GM12801 (cell line): Measurements from ENCODE around the gene XRCC6.

Experiments used
- TF ChIP-seq, protein P1 (sequence below): IDR thresholded peaks from one replicate; pipeline ENCODE4 v1.5.1; 2011; ENCODE audit warnings: control low read depth; ENCODE audit not compliant: insufficient read length; ENCODE audit errors: extremely low read depth

XRCC6 gene

DNA sequence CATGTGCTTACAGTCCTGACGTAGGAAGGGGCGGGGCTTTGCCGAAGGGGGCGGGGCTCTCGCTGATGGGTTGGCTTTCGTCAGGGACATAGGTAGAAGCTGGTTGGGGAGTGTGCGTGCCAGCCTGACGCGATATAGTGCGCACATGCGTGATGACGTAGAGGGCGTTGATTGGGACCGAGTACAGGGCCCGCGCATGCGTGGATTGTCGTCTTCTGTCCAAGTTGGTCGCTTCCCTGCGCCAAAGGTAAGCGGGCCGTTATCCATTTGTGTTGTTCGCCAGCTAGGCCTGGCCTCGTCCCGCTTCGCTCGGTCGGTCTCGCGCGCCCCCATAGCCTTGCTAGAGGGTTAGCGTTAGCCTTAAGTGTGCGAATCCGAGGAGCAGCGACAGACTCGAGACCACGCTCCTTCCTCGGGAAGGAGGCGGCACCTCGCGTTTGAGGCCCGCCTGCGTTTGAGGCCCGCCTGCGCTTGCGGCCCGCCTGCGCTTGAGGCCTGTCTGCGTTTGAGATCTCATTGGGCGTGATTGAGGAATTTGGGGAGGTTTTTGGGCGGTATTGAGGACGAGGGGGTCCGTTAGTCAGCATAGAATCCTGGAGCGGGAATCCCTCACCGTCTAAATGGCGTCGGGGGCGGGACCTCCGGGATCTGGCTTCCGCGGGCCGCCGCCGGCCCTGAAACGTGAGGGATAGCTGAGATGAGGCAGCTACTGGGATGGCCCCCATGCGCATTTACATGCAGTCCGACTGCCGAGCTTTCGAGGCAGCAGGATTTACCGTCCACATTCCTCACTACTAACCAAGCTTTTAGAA lies at the start of gene XRCC6:
TSS of gene XRCC6 (plus strand) at position 197 of the 812 bp plus-strand sequence. CDS start 710 bp downstream, outside the sequence.
- TF ChIP-seq, protein P1, sequence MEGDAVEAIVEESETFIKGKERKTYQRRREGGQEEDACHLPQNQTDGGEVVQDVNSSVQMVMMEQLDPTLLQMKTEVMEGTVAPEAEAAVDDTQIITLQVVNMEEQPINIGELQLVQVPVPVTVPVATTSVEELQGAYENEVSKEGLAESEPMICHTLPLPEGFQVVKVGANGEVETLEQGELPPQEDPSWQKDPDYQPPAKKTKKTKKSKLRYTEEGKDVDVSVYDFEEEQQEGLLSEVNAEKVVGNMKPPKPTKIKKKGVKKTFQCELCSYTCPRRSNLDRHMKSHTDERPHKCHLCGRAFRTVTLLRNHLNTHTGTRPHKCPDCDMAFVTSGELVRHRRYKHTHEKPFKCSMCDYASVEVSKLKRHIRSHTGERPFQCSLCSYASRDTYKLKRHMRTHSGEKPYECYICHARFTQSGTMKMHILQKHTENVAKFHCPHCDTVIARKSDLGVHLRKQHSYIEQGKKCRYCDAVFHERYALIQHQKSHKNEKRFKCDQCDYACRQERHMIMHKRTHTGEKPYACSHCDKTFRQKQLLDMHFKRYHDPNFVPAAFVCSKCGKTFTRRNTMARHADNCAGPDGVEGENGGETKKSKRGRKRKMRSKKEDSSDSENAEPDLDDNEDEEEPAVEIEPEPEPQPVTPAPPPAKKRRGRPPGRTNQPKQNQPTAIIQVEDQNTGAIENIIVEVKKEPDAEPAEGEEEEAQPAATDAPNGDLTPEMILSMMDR = no peak

DNA sequence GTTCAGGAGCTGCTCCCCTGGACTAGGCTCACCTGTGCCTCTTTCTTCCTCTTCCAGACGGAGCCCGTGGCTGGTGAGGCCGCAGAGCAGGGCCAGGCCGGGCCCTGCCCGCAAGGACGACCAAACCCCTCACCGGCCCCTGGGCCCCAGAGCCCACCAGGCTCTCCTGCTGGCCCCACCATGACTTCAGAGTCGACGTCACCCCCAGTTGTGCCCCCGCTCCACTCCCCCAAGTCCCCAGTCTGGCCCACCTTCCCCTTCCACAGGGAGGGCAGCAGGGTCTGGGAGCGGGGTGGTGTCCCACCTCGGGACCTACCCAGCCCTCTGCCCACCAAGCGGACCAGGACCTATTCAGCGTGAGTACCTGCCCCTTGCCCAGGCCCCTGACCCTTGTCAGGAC lies 49.3 kb upstream of the XRCC6 start:
- TF ChIP-seq, protein P1 = no peak

DNA sequence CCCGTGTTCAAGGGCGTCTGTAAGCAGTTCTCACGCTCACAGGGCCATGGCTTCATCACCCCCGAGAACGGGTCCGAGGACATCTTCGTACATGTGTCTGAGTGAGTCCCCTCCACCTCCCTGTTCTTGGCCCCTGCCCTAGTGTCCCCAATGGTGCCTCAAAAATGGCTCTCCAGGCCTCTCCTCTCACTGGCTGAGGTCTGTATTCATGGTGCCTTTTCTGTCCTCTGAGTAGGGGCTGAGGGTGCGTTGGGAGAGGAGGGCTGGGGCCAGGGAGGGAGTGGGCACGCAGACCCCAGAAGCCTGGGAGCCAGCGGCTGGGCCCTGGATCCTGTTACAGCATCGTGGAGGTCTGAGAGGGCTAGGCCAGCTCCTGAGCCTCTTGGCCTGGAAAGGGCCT lies 47.4 kb upstream of the XRCC6 start:
- TF ChIP-seq, protein P1 = no peak

DNA sequence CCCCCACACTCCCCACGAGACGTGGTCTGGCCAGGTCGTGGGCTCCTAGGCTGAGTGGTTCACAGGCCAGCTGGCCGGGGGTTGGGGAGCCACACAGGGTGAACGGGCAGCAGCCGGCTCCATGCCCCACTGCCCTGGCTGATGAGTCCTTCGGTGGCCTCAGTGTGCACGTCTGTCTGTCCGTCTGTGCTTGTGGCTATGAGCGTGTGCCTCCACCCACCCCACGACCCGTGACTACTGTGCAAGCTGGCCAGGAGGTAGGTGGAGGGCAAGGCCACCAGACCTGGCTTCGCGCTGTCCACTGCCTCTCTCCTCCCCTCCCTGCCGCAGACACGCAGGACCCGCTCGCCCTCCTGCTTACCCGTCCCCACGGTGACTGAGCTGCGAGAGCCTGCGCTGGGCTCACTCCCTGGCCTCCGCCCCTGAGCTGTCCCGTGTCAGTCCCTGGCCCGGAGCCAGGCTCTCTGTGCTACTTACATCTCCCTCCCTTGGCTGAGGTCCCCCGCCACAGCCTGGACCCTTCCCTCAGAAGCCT lies 46.2 kb upstream of the XRCC6 start:
- TF ChIP-seq, protein P1 = no peak

DNA sequence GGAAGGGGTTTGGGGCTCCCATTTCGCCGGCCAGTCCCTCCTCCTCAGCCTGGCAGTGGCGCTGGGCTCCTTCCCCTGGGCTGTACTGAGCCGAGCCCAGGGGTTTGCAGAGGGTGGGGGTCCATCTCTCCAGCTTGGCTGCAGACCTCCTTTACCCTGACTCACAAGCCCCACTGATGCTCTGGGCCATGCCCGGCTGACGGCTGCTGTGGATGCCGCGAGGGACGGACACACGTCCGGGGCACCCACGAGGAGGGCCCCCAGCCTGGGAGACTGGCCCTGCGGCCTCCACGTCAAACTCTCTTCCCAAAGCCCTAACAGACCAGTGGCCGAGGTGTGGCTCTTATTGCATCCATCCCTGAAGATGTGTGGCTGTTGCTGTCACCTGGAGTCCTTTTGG lies 45.6 kb upstream of the XRCC6 start:
- TF ChIP-seq, protein P1 = no peak

DNA sequence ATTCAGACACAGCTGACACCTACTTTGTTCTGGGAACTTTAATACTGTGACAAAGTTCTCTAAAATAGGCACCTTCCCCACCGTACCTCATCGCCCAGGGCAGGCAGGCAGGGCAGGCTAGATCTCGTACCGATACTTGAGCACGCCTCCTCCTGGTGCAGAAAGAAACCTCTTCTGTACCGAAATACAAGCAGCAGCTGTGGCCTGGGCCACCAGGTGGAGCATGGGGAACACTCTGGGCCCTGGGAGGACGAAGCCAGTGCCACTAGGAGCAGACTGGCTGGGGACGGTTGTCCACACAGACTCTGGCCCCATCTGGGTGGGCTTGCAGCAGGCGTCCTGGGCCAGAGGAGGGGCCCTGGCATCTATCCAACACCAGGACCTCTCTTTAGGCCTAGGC lies 44.2 kb upstream of the XRCC6 start:
- TF ChIP-seq, protein P1 = no peak

DNA sequence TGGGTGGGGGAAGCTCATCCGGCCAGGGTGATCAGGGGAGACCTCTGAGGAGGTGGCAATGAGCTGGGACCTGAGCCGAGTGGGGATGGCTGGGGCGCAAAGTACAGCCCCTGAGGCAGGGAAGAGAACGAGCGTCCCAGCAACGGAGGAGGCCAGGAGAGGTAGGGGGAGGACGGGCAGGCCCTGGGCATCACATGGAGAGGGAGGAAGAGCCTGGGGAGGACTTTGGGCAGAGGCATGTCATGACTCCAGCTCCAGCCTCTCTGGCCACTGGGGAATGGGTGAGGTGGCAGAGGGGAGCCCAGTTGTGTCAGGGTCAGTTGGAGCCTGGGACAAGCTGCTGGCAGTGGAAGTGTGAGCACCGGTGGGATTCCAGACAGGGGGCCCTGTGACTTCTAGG lies 43.0 kb upstream of the XRCC6 start:
- TF ChIP-seq, protein P1 = no peak
